Fibroblast of peridontal ligament (primary cell): Measurements from ENCODE around the gene PCNT.
"Not testable (repeated sequence)": the region's sequence is repeated elsewhere in the genome, so short reads cannot be mapped to it uniquely, and the experiment has no call there.

Experiments used
- DNase-seq: peaks from one replicate; pipeline ENCODE4 v3.0.0-alpha.2; 2010; ENCODE audit errors: extremely low read depth

Gene PCNT

GRCh38 chr21:46385846-46386733, 62.1 kb downstream of the PCNT start:
- no peak for DNase-seq

- no peak for DNase-seq
These were observed 62.8 kb downstream of the PCNT start for GRCh38 chr21:46386734-46387088.

GRCh38 chr21:46388206-46388880, 64.4 kb downstream of the PCNT start:
- DNase-seq, result no peak

- no peak for DNase-seq
These were observed 64.9 kb downstream of the PCNT start for GRCh38 chr21:46388896-46389295.

- DNase-seq, result no peak
These were observed 66.9 kb downstream of the PCNT start for GRCh38 chr21:46390603-46391545.

GRCh38 chr21:46391773-46392172, 67.8 kb downstream of the PCNT start:
- no peak for DNase-seq

- DNase-seq, result no peak
These were observed 69.0 kb downstream of the PCNT start for GRCh38 chr21:46392921-46393320.

- no peak for DNase-seq
These were observed 69.5 kb downstream of the PCNT start for GRCh38 chr21:46393451-46393940.

- no peak for DNase-seq
These were observed 70.1 kb downstream of the PCNT start for GRCh38 chr21:46393941-46394594.

GRCh38 chr21:46394595-46395104, 70.7 kb downstream of the PCNT start:
- DNase-seq, result no peak

GRCh38 chr21:46397211-46397905, 73.4 kb downstream of the PCNT start:
- no peak for DNase-seq

GRCh38 chr21:46397993-46398392, 74.0 kb downstream of the PCNT start:
- DNase-seq, result no peak

- DNase-seq, result no peak
These were observed 75.2 kb downstream of the PCNT start for GRCh38 chr21:46399129-46399528.

GRCh38 chr21:46399686-46400085, 75.7 kb downstream of the PCNT start:
- no peak for DNase-seq

- DNase-seq, result no peak
These were observed 77.4 kb downstream of the PCNT start for GRCh38 chr21:46401186-46401910.

- no peak for DNase-seq
These were observed 78.5 kb downstream of the PCNT start for GRCh38 chr21:46402421-46402820.

- DNase-seq, result not testable (repeated sequence)
These were observed 79.4 kb downstream of the PCNT start for GRCh38 chr21:46403234-46403811.

GRCh38 chr21:46404306-46404705, 80.3 kb downstream of the PCNT start:
- DNase-seq, result no peak

GRCh38 chr21:46406001-46406400, 82.0 kb downstream of the PCNT start:
- DNase-seq, result no peak
